Activated B cell treated with CpG ODN at 0.5 μM for 24 hours (primary cell): ENCODE data around the gene COASY. TPM values are rescaled to one million over a fixed set of nuclear protein-coding genes. Genes with fewer than 3 reads are reported as not detected.

Experiments
- ATAC-seq: fragments of 200-7000 bp; cut with Tn5 transposase; one replicate; pipeline ENCODE4 v1.10.0; 2021; ENCODE audit warnings: low read depth, mild to moderate bottlenecking, moderate library complexity
- CTCF ChIA-PET: fragments of 350-600 bp; sonication (Branson Sonifier 250); formaldehyde crosslinking; loops from one replicate; lab custom pipeline; 2021; ENCODE audit warnings: antibody characterized with exemption; lab: Charles Lee
- POLR2A ChIA-PET: fragments of 350-600 bp; sonication (Branson Sonifier 250); formaldehyde crosslinking; loops from one replicate; lab custom pipeline; 2021; ENCODE audit warnings: antibody characterized with exemption; lab: Charles Lee
- DNase-seq: peaks from one replicate; pipeline ENCODE4 v3.0.0; 2022
- H3K27ac Mint-ChIP-seq: one replicate; pipeline ENCODE4 v1.8.0; 2020; ENCODE audit warnings: mixed read lengths
- H3K27me3 Mint-ChIP-seq: one replicate; pipeline ENCODE4 v1.8.0; 2021; ENCODE audit warnings: mixed read lengths
- H3K36me3 Mint-ChIP-seq: one replicate; pipeline ENCODE4 v1.8.0; 2021; ENCODE audit warnings: low read depth, mixed read lengths
- H3K4me1 Mint-ChIP-seq: one replicate; pipeline ENCODE4 v1.8.0; 2021; ENCODE audit warnings: mixed read lengths
- H3K4me3 Mint-ChIP-seq: one replicate; pipeline ENCODE4 v1.8.0; 2020; ENCODE audit warnings: mild to moderate bottlenecking, mixed read lengths
- H3K9me3 Mint-ChIP-seq: one replicate; pipeline ENCODE4 v1.8.0; 2020; ENCODE audit warnings: mixed read lengths
- intact Hi-C: fragments of 100-400 bp; cut with micrococcal nuclease; formaldehyde crosslinking; loops from one replicate; pipeline ENCODE4 v1.15.1; 2024
- total RNA-seq: library from RNA; stranded (reverse); gene quantifications from 2 replicates; pipeline ENCODE4 v1.2.3, GENCODE V29; 2022
- TF ChIP-seq, protein P1 (sequence below): fragments of 200-600 bp; IDR thresholded peaks from one replicate; pipeline ENCODE4 v1.8.0; 2022; ENCODE audit warnings: antibody characterized with exemption, mild to moderate bottlenecking

COASY gene
- total RNA-seq, 1 donor from 2014 or later, result 94.9 TPM

DNA sequence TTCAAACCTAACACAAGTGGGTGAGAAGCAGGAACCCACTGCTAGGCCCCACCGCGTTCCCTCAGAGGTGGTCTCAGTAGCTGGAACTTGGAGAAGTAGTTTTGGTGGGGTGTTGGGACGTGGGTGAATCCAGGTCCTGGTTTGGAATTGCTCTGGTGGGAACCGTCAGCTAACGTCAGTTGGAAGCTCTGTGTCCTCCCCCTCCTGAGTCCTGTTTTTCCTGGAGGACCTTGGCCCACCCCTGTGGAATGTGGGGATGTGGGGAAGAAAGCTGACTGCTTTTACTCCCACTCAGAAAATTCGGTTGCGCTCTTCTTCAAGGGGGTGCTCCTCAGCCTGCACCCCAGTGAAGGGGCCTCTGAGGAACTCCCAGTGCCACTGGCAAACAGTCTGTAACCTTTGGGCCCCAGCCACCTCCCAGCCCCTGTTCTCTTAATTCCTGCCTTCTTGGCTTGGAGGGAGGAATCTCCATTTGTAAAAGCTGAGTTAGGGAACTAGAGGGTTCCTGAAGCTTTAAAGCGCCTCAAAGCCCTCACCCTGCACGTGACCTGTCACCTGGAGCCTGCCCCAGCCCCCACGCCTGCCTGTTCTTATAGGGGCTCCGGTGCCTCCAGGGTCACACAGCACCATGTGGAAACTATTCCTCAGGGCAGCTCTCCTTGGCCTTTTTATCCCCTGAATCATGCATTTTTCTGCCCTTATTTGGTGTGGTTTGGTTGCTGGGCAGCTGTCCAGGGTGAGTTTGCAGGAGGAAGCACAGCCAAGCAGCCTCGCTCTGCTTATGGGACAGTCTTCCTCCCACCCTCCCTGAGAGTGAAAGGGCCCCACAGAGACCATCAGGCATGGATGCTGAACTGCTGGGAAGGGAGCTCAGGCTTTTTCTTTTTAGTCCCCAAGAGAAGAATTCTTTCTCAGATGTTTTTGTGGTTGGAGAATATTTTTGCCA lies 42.1 kb upstream of the COASY start:
- TF ChIP-seq, protein P1, sequence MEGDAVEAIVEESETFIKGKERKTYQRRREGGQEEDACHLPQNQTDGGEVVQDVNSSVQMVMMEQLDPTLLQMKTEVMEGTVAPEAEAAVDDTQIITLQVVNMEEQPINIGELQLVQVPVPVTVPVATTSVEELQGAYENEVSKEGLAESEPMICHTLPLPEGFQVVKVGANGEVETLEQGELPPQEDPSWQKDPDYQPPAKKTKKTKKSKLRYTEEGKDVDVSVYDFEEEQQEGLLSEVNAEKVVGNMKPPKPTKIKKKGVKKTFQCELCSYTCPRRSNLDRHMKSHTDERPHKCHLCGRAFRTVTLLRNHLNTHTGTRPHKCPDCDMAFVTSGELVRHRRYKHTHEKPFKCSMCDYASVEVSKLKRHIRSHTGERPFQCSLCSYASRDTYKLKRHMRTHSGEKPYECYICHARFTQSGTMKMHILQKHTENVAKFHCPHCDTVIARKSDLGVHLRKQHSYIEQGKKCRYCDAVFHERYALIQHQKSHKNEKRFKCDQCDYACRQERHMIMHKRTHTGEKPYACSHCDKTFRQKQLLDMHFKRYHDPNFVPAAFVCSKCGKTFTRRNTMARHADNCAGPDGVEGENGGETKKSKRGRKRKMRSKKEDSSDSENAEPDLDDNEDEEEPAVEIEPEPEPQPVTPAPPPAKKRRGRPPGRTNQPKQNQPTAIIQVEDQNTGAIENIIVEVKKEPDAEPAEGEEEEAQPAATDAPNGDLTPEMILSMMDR, result no peak
- ChIA-PET POLR2A (interaction anchor here (1.1 kb wide), 1 partner anchor 16 kb away, joined by 3 read pairs; the partner anchor contains the start of gene NAGLU), CTCF (interaction anchor here (1.0 to 6.7 kb wide), 5 partner anchors 90 to 708 kb away, joined by 3 to 49 read pairs (median 6); partner anchors contain the start of genes CAVIN1 and P3H4)
- Mint-ChIP-seq H3K4me1 (peaks cover 7% of the 10 kb centered on the region), H3K27me3 (no peaks in the 10 kb centered on the region), H3K27ac (no peak overlapping the region), H3K9me3 (no peaks in the 10 kb centered on the region), H3K36me3 (peaks cover 49% of the 10 kb centered on the region), H3K4me3 (no peak overlapping the region)
- no peak for ATAC-seq
- no peak for DNase-seq
- intact Hi-C loops, result no loop called here

DNA sequence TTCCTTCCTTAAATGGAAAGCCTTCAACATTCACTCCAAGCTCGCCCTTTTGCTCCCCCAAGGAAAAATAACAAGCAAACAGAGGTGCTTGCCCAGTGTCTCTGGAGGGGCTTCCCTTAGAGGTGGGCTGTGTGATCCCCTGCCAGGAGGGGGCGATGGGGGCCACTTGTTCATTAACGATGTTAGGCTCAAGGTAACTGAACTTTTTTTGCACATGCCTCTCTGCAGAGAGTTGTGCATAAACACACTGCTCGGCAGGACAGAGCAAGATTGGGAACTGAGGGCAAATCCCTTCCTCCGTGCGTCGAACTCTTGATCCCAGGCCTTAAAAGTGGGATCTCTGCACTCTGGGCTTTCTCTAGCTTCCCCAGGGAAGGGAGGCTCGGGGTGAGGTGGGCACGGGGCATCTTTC lies 41.4 kb upstream of the COASY start:
- Mint-ChIP-seq H3K4me1 (peaks cover 7% of the 10 kb centered on the region), H3K36me3 (peaks cover 45% of the 10 kb centered on the region), H3K27ac (no peak overlapping the region), H3K4me3 (no peak overlapping the region), H3K9me3 (no peaks in the 10 kb centered on the region), H3K27me3 (no peaks in the 10 kb centered on the region)
- ChIA-PET CTCF (interaction anchor here (0.8 to 2.7 kb wide), 2 partner anchors 91 to 208 kb away, joined by 3 to 7 read pairs; no protein-coding TSS in a partner anchor), POLR2A (interaction anchor here (0.6 to 0.9 kb wide), 2 partner anchors 10 to 416 kb away, joined by 3 read pairs; no protein-coding TSS in a partner anchor)
- TF ChIP-seq, protein P1, result no peak
- no peak for DNase-seq
- intact Hi-C loops, result no loop called here
- ATAC-seq, result no peak

DNA sequence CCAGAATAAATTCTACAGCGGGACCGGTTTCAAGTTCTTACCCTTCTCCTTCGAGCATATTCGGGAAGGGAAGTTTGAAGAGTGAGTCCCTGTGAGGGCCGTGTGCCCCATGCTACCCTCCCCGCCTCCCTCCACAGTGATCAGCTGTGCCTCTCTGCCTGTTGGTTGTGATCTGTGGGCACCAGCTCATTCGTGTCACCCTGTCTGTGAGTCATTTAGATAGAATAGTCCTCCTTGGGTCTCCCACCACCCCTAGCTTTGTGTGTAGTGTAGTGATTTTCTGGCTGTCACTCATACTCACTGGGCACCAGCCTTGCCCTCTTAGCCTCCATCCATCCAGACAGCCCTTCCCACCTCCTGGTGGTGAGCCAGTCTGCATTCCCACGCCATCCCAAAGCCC lies 40.9 kb upstream of the COASY start:
- intact Hi-C loops, result no loop called here
- TF ChIP-seq, protein P1, result no peak
- ATAC-seq (no peak), DNase-seq (no peak)
- Mint-ChIP-seq H3K9me3 (no peaks in the 10 kb centered on the region), H3K27ac (no peak overlapping the region), H3K36me3 (peaks cover 42% of the 10 kb centered on the region), H3K4me1 (peaks cover 7% of the 10 kb centered on the region), H3K4me3 (no peak overlapping the region), H3K27me3 (no peaks in the 10 kb centered on the region)
- CTCF ChIA-PET, result interaction anchor here (0.8 to 2.7 kb wide), 3 partner anchors 9 to 209 kb away, joined by 3 to 7 read pairs (median 3); no protein-coding TSS in a partner anchor
- POLR2A ChIA-PET, result interaction anchor here (0.6 to 0.9 kb wide), 2 partner anchors 9 to 415 kb away, joined by 3 read pairs; no protein-coding TSS in a partner anchor

DNA sequence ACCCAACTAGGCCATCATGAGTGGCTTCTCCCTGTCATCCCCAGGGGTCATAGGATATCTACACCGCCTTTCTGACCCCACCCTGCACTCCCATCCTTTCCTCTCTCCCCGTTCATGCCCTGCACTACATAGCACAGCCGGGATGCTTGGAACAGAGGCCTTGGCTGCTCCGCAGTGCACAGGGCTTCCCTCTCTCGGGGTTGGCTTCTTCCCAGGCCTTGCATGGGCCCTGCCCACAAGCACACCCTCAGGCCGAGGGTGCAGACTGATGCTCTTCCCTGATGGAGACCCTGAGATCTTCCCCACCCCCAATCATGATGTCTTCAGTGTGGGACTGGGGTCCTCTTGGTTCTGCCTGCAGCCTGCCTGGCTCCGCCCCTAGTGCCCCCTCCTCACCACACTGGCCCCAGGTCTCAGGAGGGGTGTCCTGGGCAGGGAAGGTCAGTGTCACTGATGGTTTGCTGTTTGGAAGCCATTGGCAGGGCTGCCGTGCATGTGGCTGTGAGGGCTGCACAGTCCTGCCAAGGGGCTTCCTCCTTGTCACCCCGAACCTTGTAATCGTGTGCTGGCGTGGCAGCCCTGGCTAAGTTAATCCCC lies 40.2 kb upstream of the COASY start:
- POLR2A ChIA-PET, result interaction anchor here (0.5 kb wide), 1 partner anchor 33 kb away, joined by 3 read pairs; no protein-coding TSS in a partner anchor
- DNase-seq (no peak), ATAC-seq (no peak)
- Mint-ChIP-seq H3K27ac (no peak overlapping the region), H3K4me3 (no peak overlapping the region), H3K36me3 (peaks cover 36% of the 10 kb centered on the region), H3K27me3 (no peaks in the 10 kb centered on the region), H3K9me3 (no peaks in the 10 kb centered on the region), H3K4me1 (peaks cover 7% of the 10 kb centered on the region)
- TF ChIP-seq, protein P1, result no peak
- intact Hi-C loops, result no loop called here
- CTCF ChIA-PET, result interaction anchor here (0.8 kb wide), 1 partner anchor 9 kb away, joined by 3 read pairs; no protein-coding TSS in a partner anchor
